Ectodermal cell (in vitro differentiated cells): Measurements from ENCODE around the gene LCORL.
"Not testable (repeated sequence)": the region's sequence is repeated elsewhere in the genome, so short reads cannot be mapped to it uniquely, and the experiment has no call there.

Source experiments
- H3K27ac ChIP-seq: 2 replicates; pipeline ENCODE4 v1.7.0; 2013; ENCODE audit warnings: mild to moderate bottlenecking, low read depth, low read length; ENCODE audit not compliant: insufficient read depth, poor library complexity, severe bottlenecking
- H3K27me3 ChIP-seq: 2 replicates; pipeline ENCODE4 v1.7.0; 2013; ENCODE audit warnings: mild to moderate bottlenecking, low read length; ENCODE audit not compliant: insufficient read depth, control insufficient read depth, poor library complexity, severe bottlenecking
- H3K36me3 ChIP-seq: one replicate; pipeline ENCODE4 v1.7.0; 2013; ENCODE audit warnings: low read length; ENCODE audit not compliant: control insufficient read depth, insufficient read depth
- H3K4me1 ChIP-seq: one replicate; pipeline ENCODE4 v1.7.0; 2013; ENCODE audit warnings: low read length; ENCODE audit not compliant: control insufficient read depth, insufficient read depth
- H3K4me3 ChIP-seq: 2 replicates; pipeline ENCODE4 v1.7.0; 2013; ENCODE audit warnings: low read depth, low read length, control low read depth; ENCODE audit not compliant: insufficient read depth
- H3K9me3 ChIP-seq: 2 replicates; pipeline ENCODE4 v1.7.0; 2013; ENCODE audit warnings: mild to moderate bottlenecking, low read length, moderate library complexity; ENCODE audit not compliant: control insufficient read depth
- WGBS, 2 experiments: methylation state at CpG; one replicate each; pipeline ENCODE4 v1.1.7; 2013; ENCODE audit warnings: missing lambda C conversion rate in 2 of 2; 5-methylcytosine and 5-hydroxymethylcytosine counted together

Gene LCORL

GRCh38 chr4:18042754-18043153, 21.2 kb upstream of the LCORL start:
- H3K4me1 ChIP-seq: no peaks in the 10 kb centered on the region
- no peaks in the 10 kb centered on the region for H3K9me3 ChIP-seq
- H3K27me3 ChIP-seq: no peaks in the 10 kb centered on the region
- H3K27ac ChIP-seq: no peak overlapping the region
- H3K36me3 ChIP-seq: no peaks in the 10 kb centered on the region
- H3K4me3 ChIP-seq: no peak overlapping the region
- WGBS, 2 experiments: 86 to 87% methylated on average over 2 of the region's 2 CpGs

GRCh38 chr4:18042012-18042411, 20.5 kb upstream of the LCORL start:
- H3K4me3 ChIP-seq: no peak overlapping the region
- no peaks in the 10 kb centered on the region for H3K9me3 ChIP-seq
- H3K27me3 ChIP-seq: no peaks in the 10 kb centered on the region
- no peaks in the 10 kb centered on the region for H3K4me1 ChIP-seq
- WGBS, 2 experiments: 100% methylated on average over 1 of the region's 1 CpG
- no peaks in the 10 kb centered on the region for H3K36me3 ChIP-seq
- no peak overlapping the region for H3K27ac ChIP-seq

- 96 to 98% methylated on average over 2 of the region's 2 CpGs for WGBS, 2 experiments
Measured at GRCh38 chr4:18041114-18041513, 19.6 kb upstream of the LCORL start.

GRCh38 chr4:18039113-18039512, 17.6 kb upstream of the LCORL start:
- H3K27ac ChIP-seq: no peak overlapping the region
- H3K4me1 ChIP-seq: no peaks in the 10 kb centered on the region
- no peak overlapping the region for H3K4me3 ChIP-seq
- no peaks in the 10 kb centered on the region for H3K36me3 ChIP-seq
- 95 to 100% methylated on average over 2 of the region's 2 CpGs for WGBS, 2 experiments
- H3K9me3 ChIP-seq: no peaks in the 10 kb centered on the region
- no peaks in the 10 kb centered on the region for H3K27me3 ChIP-seq

More at GRCh38 chr4:18041114-18041513, 19.6 kb upstream of the LCORL start:
- H3K4me1 ChIP-seq: no peaks in the 10 kb centered on the region
- H3K27ac ChIP-seq: no peak overlapping the region
- no peak overlapping the region for H3K4me3 ChIP-seq
- H3K9me3 ChIP-seq: no peaks in the 10 kb centered on the region
- H3K27me3 ChIP-seq: no peaks in the 10 kb centered on the region
- H3K36me3 ChIP-seq: no peaks in the 10 kb centered on the region

- H3K36me3 ChIP-seq, H3K27ac ChIP-seq, H3K27me3 ChIP-seq, H3K4me3 ChIP-seq, H3K4me1 ChIP-seq, H3K9me3 ChIP-seq: not testable (repeated sequence)
- 85% methylated on average over 9 to 10 of the region's 10 CpGs for whole genome bisulfite sequencing, 2 experiments
Measured at GRCh38 chr4:18036369-18036768, 14.8 kb upstream of the LCORL start.

GRCh38 chr4:18034099-18034498, 12.5 kb upstream of the LCORL start:
- Histone ChIP-seq H3K4me1 (no peaks in the 10 kb centered on the region), H3K27ac (no peak overlapping the region), H3K36me3 (no peaks in the 10 kb centered on the region), H3K9me3 (no peaks in the 10 kb centered on the region), H3K27me3 (no peaks in the 10 kb centered on the region), H3K4me3 (no peak overlapping the region)
- 93 to 96% methylated on average over 2 of the region's 2 CpGs for WGBS, 2 experiments

GRCh38 chr4:18033111-18034085, 11.8 kb upstream of the LCORL start:
- 63% methylated on average over 1 of the region's 2 CpGs; no CpG with 5 or more reads in 1 of the 2 experiments for WGBS, 2 experiments
- no peaks in the 10 kb centered on the region for H3K9me3 ChIP-seq
- H3K27ac ChIP-seq: no peak overlapping the region
- no peak overlapping the region for H3K4me3 ChIP-seq
- no peaks in the 10 kb centered on the region for H3K27me3 ChIP-seq
- H3K36me3 ChIP-seq: no peaks in the 10 kb centered on the region
- no peaks in the 10 kb centered on the region for H3K4me1 ChIP-seq

- H3K36me3 ChIP-seq: no peaks in the 10 kb centered on the region
- no peak overlapping the region for H3K27ac ChIP-seq
- H3K4me3 ChIP-seq: no peak overlapping the region
- H3K9me3 ChIP-seq: no peaks in the 10 kb centered on the region
- H3K27me3 ChIP-seq: peaks cover 21% of the 10 kb centered on the region
- H3K4me1 ChIP-seq: peaks cover 13% of the 10 kb centered on the region
- 83 to 93% methylated on average over 1 to 2 of the region's 2 CpGs for WGBS, 2 experiments
Measured at GRCh38 chr4:18025288-18025687, 3.7 kb upstream of the LCORL start.

GRCh38 chr4:18022572-18023050, 1.1 kb upstream of the LCORL start:
- 6 to 8% methylated on average over 20 of the region's 20 CpGs for WGBS, 2 experiments
- H3K27me3 ChIP-seq: peaks cover 21% of the 10 kb centered on the region
- H3K36me3 ChIP-seq: no peaks in the 10 kb centered on the region
- H3K4me3 ChIP-seq: peak overlapping the region; percentile 86
- no peak overlapping the region for H3K27ac ChIP-seq
- H3K4me1 ChIP-seq: peaks cover 13% of the 10 kb centered on the region
- H3K9me3 ChIP-seq: no peaks in the 10 kb centered on the region

GRCh38 chr4:18021470-18021719, 160 bp downstream of the LCORL start:
- Histone ChIP-seq H3K9me3 (no peaks in the 10 kb centered on the region), H3K27me3 (peaks cover 21% of the 10 kb centered on the region), H3K27ac (peak overlapping the region; percentile 96), H3K36me3 (no peaks in the 10 kb centered on the region), H3K4me3 (peak overlapping the region; percentile 86), H3K4me1 (peaks cover 13% of the 10 kb centered on the region)
- WGBS, 2 experiments: 0% methylated on average over 34 of the region's 34 CpGs
